K562 treated with DMSO at 1 percent for 48 hours (cell line): ENCODE measurements around the gene RFX8. TPM values are rescaled to one million over a fixed set of nuclear protein-coding genes. Genes with fewer than 3 reads are reported as not detected.

Experiments
- total RNA-seq: library from RNA; unstranded; fragments of 300-600 nt; gene quantifications from 2 replicates; pipeline ENCODE4 v1.2.3, GENCODE V29; 2022; ENCODE audit warnings: low replicate concordance; ENCODE audit errors: extremely low read depth

Gene RFX8
- not detected in 2 replicates for total RNA-seq

GRCh38 chr2:101474731-101475384, at the start of gene RFX8:
Gene RFX8, minus strand, starts transcription at chr2:101475112. Its CDS starts 8,264 bp downstream, at chr2:101466848.

DNA sequence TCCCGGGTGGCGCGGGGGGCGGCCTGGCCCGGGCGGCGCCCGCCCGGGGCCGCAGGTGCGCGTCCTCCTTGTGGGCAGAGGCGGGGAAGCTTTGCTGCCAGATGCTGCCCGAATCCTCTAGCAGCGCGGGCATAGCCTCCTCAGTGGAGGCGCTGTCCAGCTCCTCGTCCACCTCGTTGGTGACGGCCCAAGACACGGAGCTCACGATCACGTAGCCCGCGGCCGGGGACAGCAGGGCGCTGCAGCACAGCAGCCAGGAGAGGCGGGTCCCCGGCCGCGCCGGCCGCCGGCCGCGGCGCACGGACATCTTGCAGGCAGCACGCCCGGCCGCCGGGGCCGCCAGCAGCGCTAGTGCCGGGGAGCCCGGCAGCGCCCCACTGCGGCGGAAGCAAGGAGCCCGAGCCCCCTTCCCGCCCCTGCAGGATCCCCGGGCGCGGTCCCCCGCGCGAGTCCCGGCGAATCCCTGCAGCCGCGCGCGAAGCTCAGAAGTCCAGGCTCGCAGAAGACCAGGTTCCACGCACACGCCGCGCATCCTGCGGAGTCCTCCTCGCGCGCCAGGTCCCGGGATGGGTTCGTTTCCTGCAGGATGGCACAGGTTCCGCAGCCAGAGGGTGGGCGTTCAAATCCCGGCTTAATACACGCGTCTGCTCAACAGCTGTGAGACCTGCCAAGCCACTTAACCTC, 87.6 kb downstream of the RFX8 start, which contains the start of gene CREG2:
Gene CREG2, minus strand, starts transcription at position 353 of the 684 bp plus-strand sequence. Its CDS starts 46 bp downstream, at position 307.

Other genes with a start within 250 kb of the RFX8 start
- not detected in 2 replicates for gene CNOT11, start 222.2 kb downstream of the RFX8 start, total RNA-seq
- not detected in 2 replicates for gene RNF149, start 166.4 kb downstream of the RFX8 start, total RNA-seq
- gene CREG2, start 87.6 kb downstream of the RFX8 start, total RNA-seq: not detected in 2 replicates
- gene MAP4K4, start 222.6 kb upstream of the RFX8 start, total RNA-seq: not detected in 2 replicates